HG03442 (cell line): ENCODE data around the gene EEFSEC.

Source experiments
- ATAC-seq: cut with Tn5 transposase; IDR thresholded peaks from one replicate; pipeline ENCODE4 v1.9.1; 2021; ENCODE audit warnings: mild to moderate bottlenecking, moderate library complexity; ENCODE audit not compliant: unreplicated experiment

The EEFSEC gene

DNA sequence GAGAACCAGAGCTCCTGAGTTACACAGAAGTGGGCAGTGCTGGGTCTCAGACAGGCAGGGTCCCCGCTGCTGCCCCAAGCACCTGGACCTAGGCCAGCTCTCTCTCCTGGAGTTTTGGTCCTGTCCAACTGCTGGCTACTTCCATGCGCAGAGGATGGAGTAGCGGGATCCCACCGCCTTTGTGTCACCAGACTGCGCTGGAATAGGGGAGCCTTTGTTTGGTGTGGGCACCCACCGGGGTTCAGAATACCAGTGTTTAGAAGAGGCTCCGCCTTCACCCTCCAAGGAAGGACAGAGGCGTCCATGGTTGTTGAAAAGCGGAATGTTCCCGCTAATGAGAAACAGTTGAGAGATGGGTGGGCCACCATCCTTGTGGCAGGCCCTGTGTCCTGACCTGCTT, 159.0 kb downstream of the EEFSEC start:
- no peak for ATAC-seq

DNA sequence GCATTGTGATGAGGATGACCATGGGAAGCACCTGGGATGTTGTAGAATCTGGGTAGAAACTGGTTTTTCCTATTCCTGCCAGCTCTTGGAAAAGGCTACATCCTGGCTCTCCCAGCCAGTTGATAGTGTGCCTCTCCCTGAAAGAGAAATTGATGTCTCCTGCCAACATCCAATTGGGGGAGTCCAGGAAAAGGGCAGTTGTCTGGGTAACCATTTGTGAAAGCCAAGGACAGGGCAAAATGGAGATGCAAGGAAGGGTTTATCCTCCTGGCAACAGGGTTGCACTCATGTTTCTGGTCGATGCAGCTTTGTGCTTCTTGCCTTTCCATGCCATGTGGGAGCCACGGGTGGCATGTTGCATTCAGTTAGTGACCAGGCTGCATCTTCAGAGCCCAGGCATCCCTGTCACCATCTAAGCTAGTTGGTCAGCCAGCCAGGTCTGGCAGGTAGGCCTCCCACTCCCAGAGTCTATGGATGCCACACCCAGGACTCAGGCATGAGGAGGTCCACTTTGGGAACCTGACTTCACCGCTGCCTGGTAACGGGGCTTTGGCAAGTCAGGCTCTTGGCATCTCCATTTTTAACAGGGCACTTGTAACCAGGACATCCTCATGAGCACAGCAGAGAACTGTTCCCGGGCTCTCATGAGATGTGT, 159.9 kb downstream of the EEFSEC start:
- ATAC-seq: no peak

DNA sequence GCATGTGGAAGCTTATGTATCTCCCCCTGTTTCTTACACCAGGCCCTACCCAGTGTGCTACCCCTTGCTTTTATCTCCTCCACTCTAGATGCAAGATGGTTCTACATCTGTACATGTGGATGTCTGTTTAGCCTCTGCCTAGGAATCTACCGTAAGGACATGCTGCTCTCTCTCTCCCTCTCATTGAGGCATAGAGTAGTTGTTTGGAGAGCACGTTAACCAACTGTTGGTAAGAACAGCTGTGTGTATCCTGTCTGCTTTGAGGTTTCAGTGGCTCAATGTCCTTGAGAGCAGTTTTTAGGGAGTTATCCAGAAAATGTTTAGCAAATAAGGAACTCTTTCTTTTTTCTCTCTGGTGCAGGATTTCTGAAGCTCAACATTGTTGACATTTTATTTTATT, 160.7 kb downstream of the EEFSEC start:
- ATAC-seq: no peak

- no peak for ATAC-seq
These were observed 162.0 kb downstream of the EEFSEC start for GRCh38 chr3:128315313-128315712.

- no peak for ATAC-seq
These were observed 163.2 kb downstream of the EEFSEC start for GRCh38 chr3:128316481-128316891.

DNA sequence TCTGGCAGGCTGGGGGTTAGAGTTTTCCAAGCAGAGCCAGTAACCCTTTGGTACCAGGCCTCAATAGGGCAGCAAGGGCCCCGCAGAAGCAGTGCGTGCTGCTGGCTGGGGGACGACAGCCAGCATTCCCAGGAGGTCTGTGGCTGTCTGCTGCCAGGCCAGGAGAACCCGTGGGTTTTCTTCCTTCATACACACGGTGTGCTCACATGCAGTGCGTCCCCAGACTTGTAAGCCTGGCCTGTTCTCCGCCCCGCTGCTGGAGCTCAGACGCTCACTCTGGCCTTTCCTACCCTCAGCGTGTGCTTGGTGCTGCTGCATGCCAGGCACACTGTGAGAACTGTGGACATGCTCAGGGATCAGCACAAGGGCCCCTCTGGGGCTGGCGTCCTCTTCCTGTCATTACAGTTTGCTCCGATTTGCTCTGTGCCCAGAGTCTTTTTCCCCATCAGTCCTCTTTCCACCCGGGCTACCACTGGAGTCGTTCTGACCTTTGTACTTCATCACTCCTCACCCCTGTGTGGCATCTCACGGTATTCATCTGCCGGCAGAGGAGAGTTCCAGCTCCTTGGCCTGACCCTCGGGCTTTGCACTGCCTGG, 163.9 kb downstream of the EEFSEC start:
- ATAC-seq: no peak

- no peak for ATAC-seq
These were observed 164.5 kb downstream of the EEFSEC start for GRCh38 chr3:128317698-128318231.

DNA sequence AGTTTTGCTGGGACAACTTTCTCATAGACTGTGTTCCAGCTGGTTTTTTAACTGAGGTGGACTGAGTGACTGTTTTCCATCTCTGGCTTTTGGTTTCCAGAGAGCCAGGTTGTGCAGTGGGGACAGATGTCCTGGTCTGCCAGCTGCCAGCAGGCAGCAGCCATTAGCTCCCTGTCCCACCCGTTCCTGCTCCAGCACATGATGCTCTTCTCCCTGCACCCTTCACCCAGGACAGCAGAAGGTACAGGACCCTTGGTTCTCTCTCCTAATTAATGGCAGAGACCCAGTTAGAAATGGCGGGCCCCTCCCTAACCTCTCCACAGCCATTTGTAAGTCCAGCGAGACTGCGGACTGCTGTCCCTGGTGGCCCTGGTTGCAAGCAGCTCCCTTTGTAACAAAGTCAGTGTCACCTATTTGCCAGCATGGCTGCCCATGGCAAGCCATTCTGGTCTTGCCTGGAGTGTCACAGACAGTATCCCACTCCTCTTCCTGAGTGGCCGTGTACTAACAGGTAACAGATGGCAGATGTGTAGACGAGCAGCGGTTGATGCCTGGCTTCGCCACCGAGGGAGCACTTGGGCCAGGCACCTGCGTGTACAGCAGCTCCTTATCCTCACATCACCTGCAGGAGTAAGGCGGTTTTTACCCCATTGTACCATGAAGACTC, 165.1 kb downstream of the EEFSEC start:
- no peak for ATAC-seq

- no peak for ATAC-seq
These were observed 165.8 kb downstream of the EEFSEC start for GRCh38 chr3:128319107-128319506.

GRCh38 chr3:128319741-128320141, 166.5 kb downstream of the EEFSEC start:
- no peak for ATAC-seq

GRCh38 chr3:128320551-128321340, 167.5 kb downstream of the EEFSEC start:
- ATAC-seq: no peak

DNA sequence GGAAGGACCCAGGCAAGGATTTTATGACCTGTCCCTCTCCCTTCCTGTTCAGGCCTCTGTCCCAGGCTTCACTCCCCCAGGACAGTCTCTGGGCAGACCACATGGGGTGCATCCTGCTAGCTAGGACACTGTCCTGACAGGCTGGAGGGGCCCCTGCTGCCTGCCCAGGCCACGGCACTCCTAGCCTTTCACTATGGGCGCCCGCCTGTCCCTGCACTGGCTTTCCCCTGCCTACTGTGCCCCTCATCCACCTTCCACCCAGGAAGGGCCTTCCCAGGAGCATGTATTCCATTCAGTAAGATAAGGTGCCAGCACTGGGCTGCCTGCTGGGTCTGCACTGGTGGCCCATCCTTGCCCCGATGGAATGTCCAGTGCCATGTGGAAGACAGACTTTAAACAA, 168.1 kb downstream of the EEFSEC start:
- ATAC-seq: no peak

GRCh38 chr3:128322030-128323022, 169.0 kb downstream of the EEFSEC start:
- no peak for ATAC-seq

- no peak for ATAC-seq
These were observed 170.2 kb downstream of the EEFSEC start for GRCh38 chr3:128323206-128324081.

- no peak for ATAC-seq
These were observed 171.8 kb downstream of the EEFSEC start for GRCh38 chr3:128324911-128325592.

DNA sequence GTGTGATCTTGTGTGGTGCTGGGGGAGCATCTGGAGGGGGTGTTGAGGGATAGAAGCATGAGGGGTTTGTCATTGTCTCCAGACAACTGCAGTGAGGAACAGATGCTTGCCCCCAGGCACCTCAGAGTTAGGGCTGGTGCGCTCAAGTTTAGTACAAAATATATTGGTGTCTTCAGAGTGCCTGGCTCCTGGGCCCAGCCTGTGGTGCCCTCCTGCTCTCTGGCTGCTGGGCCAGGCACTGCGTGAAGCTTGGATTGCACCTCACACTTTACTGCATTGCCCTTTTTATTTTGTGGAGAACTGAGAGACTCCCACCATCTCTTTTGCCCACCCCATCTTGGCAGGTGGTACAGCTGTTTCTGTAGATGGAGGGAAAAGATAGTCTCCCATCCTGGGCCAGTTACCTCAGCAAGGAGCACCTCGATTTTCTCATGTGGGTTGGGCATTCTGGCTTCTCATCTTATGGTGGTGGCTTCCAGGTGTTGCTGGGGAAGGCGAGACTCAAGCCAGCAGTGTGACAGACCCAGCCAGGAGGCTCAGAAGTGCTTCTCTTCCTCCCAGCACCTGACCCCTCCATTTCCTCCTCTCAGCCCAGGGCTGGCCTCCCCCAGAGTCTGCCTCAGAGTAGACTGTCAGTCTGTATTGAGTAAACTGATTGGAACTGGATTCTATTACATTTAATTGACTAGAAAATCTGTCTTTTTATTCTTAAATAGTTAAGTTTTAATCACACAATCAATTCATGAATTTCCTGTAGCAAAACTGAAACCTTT, 173.0 kb downstream of the EEFSEC start:
- no peak for ATAC-seq

GRCh38 chr3:128327606-128328031, 174.3 kb downstream of the EEFSEC start:
- no peak for ATAC-seq
